Right lobe of liver (tissue), 4 donors: Measurements from ENCODE around the gene MTHFD1L.

Source experiments
- CTCF ChIP-seq, 4 donors: fragments of 200-600 bp in 3 of 4; fragments of 450-650 bp in 1 of 4; IDR thresholded peaks; one replicate each; pipeline versions ENCODE4 v1.5.1 to v1.8.0; 2016 to 2022; ENCODE audit warnings: antibody characterized with exemption in 4 of 4, mild to moderate bottlenecking in 2 of 4
- POLR2A ChIP-seq: fragments of 450-650 bp; IDR thresholded peaks from one replicate; pipeline ENCODE4 v1.6.1; 2017; ENCODE audit warnings: antibody characterized with exemption, mild to moderate bottlenecking
- donor health status: DM: no; HTN: no; CAD: no.
- donor health status: DM: no; HTN: no; CAD: no.
- donor health status: DM: no; HTN: yes; CAD: no.

- TF ChIP-seq CTCF (IDR thresholded peaks at IDR 0.05) (no peak), POLR2A (no peak)
Measured at GRCh38 chr6:151070631-151071051, 205.1 kb downstream of the MTHFD1L start.
